NCI-H526 treated with DMSO at 0.1 percent for 48 hours (cell line): ENCODE data around the gene CDK14.

ENCODE experiments used
- DNase-seq: peaks from one replicate; lab custom pipeline; 2025; lab: John Stamatoyannopoulos, UW

CDK14 gene

GRCh38 chr7:91206361-91206960 is 610.3 kb downstream of the CDK14 start:
- DNase-seq: no peak

DNA sequence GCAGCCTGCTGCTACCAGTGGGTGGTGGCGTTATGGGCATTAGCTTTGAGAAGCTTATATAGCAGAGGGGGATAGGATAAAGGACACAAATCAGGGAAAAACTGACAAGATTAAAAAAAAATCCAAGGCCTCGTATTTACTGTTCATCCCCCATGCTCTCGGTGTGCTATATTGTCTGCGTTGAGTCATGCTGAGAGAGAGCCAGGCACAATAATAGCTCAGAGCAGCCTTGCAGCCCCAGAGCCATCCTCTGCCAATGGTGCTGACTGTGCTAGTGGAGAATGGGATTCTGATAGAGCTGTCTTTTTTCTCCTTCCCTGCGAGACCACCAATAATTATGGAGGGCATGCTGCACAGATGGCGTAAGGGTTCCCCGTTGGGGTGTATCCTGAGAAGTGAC is 616.5 kb downstream of the CDK14 start:
- no peak for DNase-seq

- no peak for DNase-seq
Measured at GRCh38 chr7:91226411-91226810, 630.3 kb downstream of the CDK14 start.

GRCh38 chr7:91228327-91228726 is 632.2 kb downstream of the CDK14 start:
- no peak for DNase-seq

DNA sequence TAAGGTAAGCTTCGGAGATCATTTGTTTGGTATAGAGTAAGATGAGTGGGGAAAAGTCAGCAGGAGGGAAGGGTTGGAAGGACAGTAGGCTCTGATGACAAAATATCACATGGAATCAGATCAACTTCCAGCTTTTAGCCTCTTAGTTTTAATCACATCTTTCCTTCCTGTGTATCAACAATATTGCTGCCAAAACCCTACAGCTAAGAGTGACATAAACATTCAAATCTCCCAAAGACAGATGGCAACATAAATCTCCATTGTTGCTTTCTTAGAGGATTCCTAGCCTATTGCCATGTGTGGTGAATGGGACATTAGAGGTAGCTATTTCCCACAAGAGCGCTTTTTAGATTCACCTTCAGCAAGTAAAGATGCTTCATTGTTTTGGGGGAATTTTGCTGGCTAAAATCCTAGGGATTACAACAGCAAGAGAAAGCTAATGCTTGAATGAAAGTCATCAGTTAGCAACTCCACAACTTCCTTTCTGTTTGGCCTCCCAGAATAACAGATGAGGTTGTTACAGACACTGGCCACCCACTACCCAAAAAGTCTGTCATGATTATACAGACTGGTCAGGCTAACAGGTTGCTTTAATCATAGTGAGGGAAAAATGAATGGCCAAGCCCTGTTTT is 632.9 kb downstream of the CDK14 start:
- no peak for DNase-seq

DNA sequence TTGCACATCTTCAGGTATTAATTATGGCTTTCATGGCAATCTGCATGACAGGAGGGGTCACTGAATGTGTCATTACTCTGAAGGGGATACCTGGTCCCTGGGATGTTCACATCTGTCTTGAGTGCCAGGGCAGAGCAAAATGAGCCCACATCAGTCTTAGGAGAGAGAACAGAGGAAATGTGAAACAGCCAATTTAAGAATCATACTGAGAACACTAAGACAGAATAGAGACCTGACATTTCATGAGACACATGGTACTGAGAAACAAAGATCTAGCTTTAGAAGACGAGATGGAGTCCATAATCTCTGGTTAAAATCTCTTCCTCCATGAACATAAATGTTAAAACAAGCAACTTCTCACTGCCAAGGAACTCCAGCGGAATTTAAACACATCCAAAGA is 634.0 kb downstream of the CDK14 start:
- DNase-seq: no peak

GRCh38 chr7:91230503-91230902 is 634.4 kb downstream of the CDK14 start:
- DNase-seq: no peak

- no peak for DNase-seq
Measured at GRCh38 chr7:91233212-91233611, 637.1 kb downstream of the CDK14 start.

DNA sequence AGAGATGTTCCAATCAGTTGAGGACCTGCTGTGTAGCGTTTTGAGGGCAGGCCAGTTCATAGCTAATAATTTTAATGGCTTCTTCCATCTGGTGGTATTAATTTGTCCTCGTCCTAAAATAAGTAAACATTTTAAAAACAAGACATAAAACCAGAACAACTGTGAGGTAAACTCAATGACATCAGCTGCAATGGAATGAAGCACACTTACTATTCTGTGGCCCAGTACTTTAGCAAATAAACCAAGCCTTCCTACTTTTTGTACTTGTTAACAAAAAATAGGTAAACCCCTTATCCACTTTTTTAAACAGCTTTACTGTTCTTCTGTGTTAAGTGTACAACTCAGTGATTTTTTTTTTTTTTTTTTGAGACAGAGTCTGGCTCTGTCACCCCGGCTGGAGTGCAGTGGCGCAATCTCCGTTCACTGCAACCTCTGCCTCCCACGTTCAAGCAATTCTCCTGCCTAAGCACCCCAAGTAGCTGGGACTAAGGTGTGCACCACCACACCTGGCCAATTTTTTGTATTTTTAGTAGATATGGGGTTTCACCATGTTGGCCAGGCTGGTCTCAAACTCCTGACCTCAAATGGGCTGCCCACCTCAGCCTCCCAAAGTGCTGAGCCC is 639.2 kb downstream of the CDK14 start:
- no peak for DNase-seq

GRCh38 chr7:91239171-91239604 is 643.1 kb downstream of the CDK14 start:
- no peak for DNase-seq

DNA sequence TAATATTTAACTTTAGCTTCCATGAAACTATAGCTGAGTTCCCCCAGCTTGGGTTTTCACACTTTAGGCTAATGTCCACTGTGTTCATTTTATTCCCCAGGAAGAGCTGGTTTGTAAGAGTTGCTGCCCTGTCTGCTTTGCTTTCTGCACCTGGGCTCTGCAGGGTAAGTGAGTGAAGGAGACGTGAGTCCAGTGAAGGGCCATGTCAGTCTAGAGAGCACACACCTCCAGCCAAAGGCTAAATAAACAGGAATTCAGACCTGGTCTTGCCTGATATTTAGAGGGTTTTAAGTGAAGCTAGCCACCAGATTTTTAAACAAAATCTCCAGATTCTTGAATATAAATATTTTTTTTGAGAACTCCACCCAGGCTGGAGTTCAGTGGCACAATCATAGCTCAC is 643.7 kb downstream of the CDK14 start:
- DNase-seq: no peak

DNA sequence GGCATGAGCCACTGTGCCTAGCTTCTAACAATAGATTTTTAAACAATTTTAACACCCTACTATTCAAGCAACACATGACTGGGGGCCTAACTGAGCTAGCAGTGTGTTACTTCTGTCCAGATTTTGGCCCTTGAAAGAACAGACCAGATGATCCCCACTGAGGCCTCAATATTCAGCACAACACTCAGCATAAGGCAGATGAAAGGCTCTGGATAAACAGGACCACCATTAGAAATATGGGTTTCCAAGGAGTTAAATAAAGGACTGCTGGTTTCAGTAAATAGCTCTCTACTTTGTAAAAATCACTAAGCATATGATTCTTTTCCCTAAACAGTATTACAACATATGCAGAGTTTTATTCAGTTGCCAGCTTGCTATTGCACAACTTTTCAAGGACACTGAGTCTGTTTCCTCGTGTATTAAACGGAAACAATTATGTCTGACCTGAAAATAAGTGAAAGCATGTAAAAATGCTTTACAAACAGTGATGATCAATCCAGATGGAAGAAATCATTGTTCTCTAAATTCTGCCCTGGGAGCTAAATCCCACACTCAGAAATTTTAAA is 644.3 kb downstream of the CDK14 start:
- DNase-seq: no peak

GRCh38 chr7:91242097-91242844 is 646.1 kb downstream of the CDK14 start:
- DNase-seq: no peak

GRCh38 chr7:91243591-91244301 is 647.6 kb downstream of the CDK14 start:
- DNase-seq: no peak

DNA sequence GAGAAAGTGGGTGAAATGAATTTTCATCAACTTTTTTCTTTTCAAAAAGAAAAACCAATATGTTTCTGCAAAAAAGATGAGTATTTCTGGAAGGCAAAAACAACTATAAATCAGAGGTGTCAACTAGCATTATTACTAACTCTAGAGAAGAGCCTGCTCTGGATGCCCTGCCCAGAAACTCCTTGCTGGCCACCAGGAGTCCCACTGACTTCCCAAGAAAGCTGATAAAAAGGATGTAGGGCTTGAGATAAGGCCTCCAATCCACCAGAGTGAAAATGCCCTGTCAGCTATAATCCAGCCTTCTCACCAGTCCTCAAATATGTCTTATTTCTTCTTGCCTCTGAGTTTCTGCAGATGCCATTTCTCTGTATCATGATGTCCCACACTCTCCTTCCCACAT is 651.4 kb downstream of the CDK14 start:
- DNase-seq: no peak

DNA sequence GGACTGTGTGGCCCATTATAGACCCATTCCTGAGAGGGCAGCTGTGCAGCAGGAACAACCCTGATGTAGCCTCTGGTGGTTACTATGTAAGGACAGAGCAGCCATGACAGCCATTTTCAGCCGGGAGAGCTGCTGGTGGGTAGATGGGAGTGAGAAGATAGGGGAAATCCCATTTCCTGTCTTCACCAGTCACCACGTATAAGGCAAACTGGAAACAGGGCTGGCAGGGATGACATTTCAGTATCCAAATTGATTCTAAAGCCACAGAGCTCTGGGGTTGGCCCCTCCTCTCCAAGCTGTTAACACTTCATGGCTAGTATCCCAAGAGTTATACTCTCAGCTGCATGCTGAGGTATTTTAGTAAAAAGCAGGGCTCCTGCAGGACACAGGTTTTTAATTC is 652.9 kb downstream of the CDK14 start:
- no peak for DNase-seq

- no peak for DNase-seq
Measured at GRCh38 chr7:91249506-91250233, 653.5 kb downstream of the CDK14 start.

DNA sequence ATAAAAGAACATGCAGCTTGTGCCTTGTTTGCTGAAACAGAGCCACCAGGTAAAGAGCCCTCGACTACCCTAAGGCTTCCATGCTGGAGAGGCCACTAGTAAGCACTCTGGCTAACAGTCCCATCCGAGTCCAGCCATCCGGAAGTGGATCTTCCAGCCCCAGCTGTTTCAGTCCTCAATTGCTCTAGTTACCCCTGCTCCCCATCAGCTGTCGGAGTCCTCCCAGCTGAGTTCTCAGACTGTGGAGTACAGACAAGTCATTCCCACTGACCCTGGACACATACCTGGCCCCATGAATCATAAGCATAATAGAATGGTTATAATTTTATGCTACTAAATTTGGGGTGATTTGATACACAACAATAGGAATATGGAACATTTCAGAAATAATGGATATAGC is 654.6 kb downstream of the CDK14 start:
- no peak for DNase-seq

GRCh38 chr7:91251877-91252276 is 655.8 kb downstream of the CDK14 start:
- no peak for DNase-seq
